ENCODE results near the gene SMPD4. TPM values are rescaled to one million over a fixed set of nuclear protein-coding genes. Genes with fewer than 3 reads are reported as not detected.
"Not testable (repeated sequence)": the region's sequence is repeated elsewhere in the genome, so short reads cannot be mapped to it uniquely, and the experiment has no call there.

SMPD4 gene, protein sequence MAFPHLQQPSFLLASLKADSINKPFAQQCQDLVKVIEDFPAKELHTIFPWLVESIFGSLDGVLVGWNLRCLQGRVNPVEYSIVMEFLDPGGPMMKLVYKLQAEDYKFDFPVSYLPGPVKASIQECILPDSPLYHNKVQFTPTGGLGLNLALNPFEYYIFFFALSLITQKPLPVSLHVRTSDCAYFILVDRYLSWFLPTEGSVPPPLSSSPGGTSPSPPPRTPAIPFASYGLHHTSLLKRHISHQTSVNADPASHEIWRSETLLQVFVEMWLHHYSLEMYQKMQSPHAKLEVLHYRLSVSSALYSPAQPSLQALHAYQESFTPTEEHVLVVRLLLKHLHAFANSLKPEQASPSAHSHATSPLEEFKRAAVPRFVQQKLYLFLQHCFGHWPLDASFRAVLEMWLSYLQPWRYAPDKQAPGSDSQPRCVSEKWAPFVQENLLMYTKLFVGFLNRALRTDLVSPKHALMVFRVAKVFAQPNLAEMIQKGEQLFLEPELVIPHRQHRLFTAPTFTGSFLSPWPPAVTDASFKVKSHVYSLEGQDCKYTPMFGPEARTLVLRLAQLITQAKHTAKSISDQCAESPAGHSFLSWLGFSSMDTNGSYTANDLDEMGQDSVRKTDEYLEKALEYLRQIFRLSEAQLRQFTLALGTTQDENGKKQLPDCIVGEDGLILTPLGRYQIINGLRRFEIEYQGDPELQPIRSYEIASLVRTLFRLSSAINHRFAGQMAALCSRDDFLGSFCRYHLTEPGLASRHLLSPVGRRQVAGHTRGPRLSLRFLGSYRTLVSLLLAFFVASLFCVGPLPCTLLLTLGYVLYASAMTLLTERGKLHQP
- polyA plus RNA-seq (2011; rRNA removed) (43.3 and 47.1 TPM in 2 replicates), polyA plus RNA-seq (2017; fragmentation: RNase III; extraction: RNeasy Plus Mini Kit Qiagen cat#74134 plus additional on column Dnase treatment) (53.2 to 54.6 TPM (median 53.3 TPM) in 3 replicates), polyA minus RNA-seq (2011; rRNA and poly(A)+ RNA removed) (38.1 and 59.4 TPM in 2 replicates)
- polyA plus RNA-seq (2012; cell fraction: cytosol; rRNA removed): 81.5 and 102 TPM in 2 replicates
- polyA plus RNA-seq (2012; cell fraction: nucleus; rRNA removed): 263 and 405 TPM in 2 replicates

DNA sequence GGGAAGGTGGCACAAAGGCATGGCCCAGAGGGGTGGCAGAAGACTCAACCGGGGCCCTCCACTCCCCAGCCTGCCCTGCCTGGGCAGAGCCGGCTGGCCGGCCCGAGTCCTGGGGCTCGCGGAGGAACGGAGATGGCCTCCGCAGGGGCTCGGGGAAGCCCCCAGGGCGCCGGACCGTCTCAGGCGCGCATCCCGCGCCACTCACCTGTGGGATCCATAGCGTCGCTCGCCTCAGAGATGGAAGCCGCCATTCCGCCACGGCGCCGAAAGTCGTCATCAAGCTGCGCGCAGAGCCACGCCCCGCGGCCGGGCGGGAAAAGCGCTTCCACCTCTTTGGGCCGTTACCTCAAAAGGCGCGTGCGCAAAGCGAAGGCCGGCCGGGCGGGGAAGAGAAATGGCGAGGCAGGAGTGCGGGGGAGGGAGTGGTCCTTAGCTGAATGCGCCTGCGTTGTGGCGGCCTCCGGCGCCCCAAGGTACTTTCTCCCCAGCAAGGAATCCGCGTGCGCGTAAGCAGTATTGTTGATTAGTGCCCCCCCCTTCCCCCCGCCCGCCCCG is at the start of gene SMPD4:
Gene SMPD4, minus strand, starts transcription at position 278 of the 555 bp plus-strand sequence. CDS start 5,010 bp downstream, outside the sequence.
- CTCF ChIA-PET: interaction anchor here (0.6 to 6.0 kb wide), 11 partner anchors 10 to 161 kb away, joined by 3 to 96 read pairs (median 6); partner anchors contain the start of gene IMP4
- Histone ChIP-seq H3K4me2 (peak within 1 kb of the TSS; percentile 98), H3K27ac (peak within 1 kb of the TSS; percentile 93 to 99), H3K9me3 (no peaks in the 10 kb centered on the region), H3K4me1 (peaks cover 9% of the 10 kb centered on the region; the same call in 2 of the 3 replicates), H3K4me3 (peak within 1 kb of the TSS; percentile 99)
- WGBS (ENCODE audit: missing lambda C conversion rate): no CpG with 5 or more reads among the region's 55 CpGs
- POLR2A ChIA-PET: interaction anchor here (0.6 to 2.1 kb wide), 6 partner anchors 16 to 161 kb away, joined by 3 to 24 read pairs (median 5); partner anchors contain the start of gene IMP4
- ATAC-seq: peak; percentile 80 to 82
- peak; percentile 43 to 97 for DNase-seq (ENCODE audit: low read depth in 1 of 2, low spot score in 1 of 2)
- no peak for TF ChIP-seq RFX5 (IDR thresholded peaks at IDR 0.05)
- TF ChIP-seq HEYL (CRISPR knock-in tag; IDR thresholded peaks at IDR 0.05): no peak
- no peak for TF ChIP-seq ZC3H11A (IDR thresholded peaks at IDR 0.05)
- no peak for TF ChIP-seq JUNB (IDR thresholded peaks at IDR 0.05)
- no peak for TF ChIP-seq FOSB (CRISPR knock-in tag; IDR thresholded peaks at IDR 0.05)
- peak; percentile 75 for TF ChIP-seq MYC (IDR thresholded peaks at IDR 0.05; ENCODE audit: borderline replicate concordance, low read length)
- TF ChIP-seq, protein P1, sequence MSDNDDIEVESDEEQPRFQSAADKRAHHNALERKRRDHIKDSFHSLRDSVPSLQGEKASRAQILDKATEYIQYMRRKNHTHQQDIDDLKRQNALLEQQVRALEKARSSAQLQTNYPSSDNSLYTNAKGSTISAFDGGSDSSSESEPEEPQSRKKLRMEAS (IDR thresholded peaks at IDR 0.05): peak; percentile 77
- TF ChIP-seq HDAC2 (IDR thresholded peaks at IDR 0.05): peak; percentile 93; the same call in 1 of the 2 replicates
- TF ChIP-seq, protein P2, sequence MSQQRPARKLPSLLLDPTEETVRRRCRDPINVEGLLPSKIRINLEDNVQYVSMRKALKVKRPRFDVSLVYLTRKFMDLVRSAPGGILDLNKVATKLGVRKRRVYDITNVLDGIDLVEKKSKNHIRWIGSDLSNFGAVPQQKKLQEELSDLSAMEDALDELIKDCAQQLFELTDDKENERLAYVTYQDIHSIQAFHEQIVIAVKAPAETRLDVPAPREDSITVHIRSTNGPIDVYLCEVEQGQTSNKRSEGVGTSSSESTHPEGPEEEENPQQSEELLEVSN (IDR thresholded peaks at IDR 0.05; ENCODE audit: borderline replicate concordance, low read depth): peak; percentile 85
- TF ChIP-seq JUN (IDR thresholded peaks at IDR 0.05): peak in 1 of 2 experiments; percentile 44; a peak in 2 of 5 replicates
- TF ChIP-seq, protein P3, sequence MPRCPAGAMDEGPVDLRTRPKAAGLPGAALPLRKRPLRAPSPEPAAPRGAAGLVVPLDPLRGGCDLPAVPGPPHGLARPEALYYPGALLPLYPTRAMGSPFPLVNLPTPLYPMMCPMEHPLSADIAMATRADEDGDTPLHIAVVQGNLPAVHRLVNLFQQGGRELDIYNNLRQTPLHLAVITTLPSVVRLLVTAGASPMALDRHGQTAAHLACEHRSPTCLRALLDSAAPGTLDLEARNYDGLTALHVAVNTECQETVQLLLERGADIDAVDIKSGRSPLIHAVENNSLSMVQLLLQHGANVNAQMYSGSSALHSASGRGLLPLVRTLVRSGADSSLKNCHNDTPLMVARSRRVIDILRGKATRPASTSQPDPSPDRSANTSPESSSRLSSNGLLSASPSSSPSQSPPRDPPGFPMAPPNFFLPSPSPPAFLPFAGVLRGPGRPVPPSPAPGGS (IDR thresholded peaks at IDR 0.05): 0 out of 3 replicates have a peak, but pooled peaks have one; percentile 14
- TF ChIP-seq KDM5A (IDR thresholded peaks at IDR 0.05): peak; percentile 99
- TF ChIP-seq SMC3 (IDR thresholded peaks at IDR 0.05): no peak
- TF ChIP-seq HOXA7 (CRISPR knock-in tag; IDR thresholded peaks at IDR 0.05): no peak
- TF ChIP-seq ZFP36 (IDR thresholded peaks at IDR 0.05; ENCODE audit: borderline replicate concordance, partially characterized antibody): no peak
- peak; percentile 54 for TF ChIP-seq POLR2A (IDR thresholded peaks at IDR 0.05; ENCODE audit: low read length)
- no peak for TF ChIP-seq ZSCAN20 (CRISPR knock-in tag; IDR thresholded peaks at IDR 0.05)
- no peak for TF ChIP-seq FOXS1 (CRISPR knock-in tag; IDR thresholded peaks at IDR 0.05)
- TF ChIP-seq KDM1A (IDR thresholded peaks at IDR 0.05; ENCODE audit: low read depth): no peak
- 0 out of 2 replicates have a peak, but pooled peaks have one; percentile 55 for TF ChIP-seq PHF8 (IDR thresholded peaks at IDR 0.05; ENCODE audit: borderline replicate concordance, low read depth)
- no peak for FAIRE-seq

DNA sequence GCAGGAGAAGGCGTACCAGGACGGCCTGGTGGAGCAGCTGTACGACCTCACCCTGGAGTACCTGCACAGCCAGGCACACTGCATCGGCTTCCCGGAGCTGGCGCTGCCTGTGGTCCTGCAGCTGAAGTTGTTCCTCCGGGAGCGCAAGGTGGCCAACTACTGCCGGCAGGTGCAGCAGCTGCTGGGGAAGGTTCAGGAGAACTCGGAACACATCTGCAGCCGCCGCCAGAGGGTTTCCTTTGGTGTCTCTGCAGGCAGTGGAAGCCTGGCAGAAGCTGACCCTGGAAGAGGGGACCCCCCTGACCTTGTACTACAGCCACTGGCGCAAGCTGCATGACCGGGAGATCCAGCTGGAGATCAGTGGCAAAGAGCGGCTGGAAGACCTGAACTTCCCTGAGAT is 49.5 kb upstream of the SMPD4 start:
- H3K4me2 ChIP-seq; H3K27ac ChIP-seq; DNase-seq (ENCODE audit: low read depth in 1 of 2, low spot score in 1 of 2); H3K4me1 ChIP-seq; CTCF ChIA-PET; H3K9me3 ChIP-seq; FAIRE-seq; POLR2A ChIA-PET; ATAC-seq; H3K4me3 ChIP-seq: not testable (repeated sequence)
- 76% methylated on average over 11 of the region's 15 CpGs for WGBS (ENCODE audit: missing lambda C conversion rate)

DNA sequence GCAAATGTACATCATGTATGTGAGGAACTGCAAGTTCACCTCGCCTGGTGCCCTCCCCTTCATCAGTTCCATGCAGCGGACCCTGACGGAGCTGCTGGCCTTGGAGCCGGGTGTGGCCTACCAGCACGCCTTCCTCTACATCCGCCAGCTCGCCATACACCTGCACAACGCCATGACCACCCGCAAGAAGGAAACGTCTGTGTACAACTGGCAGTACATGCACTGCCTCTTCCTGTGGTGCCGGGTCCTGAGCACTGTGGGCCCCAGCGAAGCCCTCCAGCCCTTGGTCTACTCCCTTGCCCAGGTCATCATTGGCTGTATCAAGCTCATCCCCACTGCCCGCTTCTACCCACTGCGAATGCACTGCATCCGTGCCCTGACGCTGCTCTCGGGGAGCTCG is 49.0 kb upstream of the SMPD4 start:
- H3K9me3 ChIP-seq; H3K4me1 ChIP-seq; H3K4me3 ChIP-seq; DNase-seq (ENCODE audit: low read depth in 1 of 2, low spot score in 1 of 2); POLR2A ChIA-PET; ATAC-seq; CTCF ChIA-PET; FAIRE-seq; H3K4me2 ChIP-seq; H3K27ac ChIP-seq: not testable (repeated sequence)
- 74% methylated on average over 13 of the region's 18 CpGs for WGBS (ENCODE audit: missing lambda C conversion rate)

DNA sequence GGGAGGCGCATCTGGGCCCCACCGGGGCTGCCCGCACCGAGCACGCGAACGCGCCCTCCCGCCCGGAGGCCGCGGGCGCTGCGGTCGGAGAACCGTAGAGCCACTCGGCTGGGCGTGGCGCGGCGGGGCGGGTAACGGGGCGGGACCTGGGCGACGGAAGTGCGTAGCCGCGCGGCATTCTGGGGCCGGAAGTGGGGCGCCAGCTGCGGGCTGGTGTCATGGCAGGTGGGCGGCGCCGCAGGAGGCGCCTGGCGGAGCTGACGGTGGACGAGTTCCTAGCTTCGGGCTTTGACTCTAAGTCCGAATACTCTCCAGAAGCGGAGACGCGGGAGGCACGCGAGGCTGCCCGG is 47.7 kb upstream of the SMPD4 start:
- DNase-seq (ENCODE audit: low read depth in 1 of 2, low spot score in 1 of 2); H3K27ac ChIP-seq; CTCF ChIA-PET; FAIRE-seq; H3K4me3 ChIP-seq; H3K4me1 ChIP-seq; ATAC-seq; H3K9me3 ChIP-seq; H3K4me2 ChIP-seq; POLR2A ChIA-PET: not testable (repeated sequence)
- 91% methylated on average over 26 of the region's 48 CpGs for WGBS (ENCODE audit: missing lambda C conversion rate)

DNA sequence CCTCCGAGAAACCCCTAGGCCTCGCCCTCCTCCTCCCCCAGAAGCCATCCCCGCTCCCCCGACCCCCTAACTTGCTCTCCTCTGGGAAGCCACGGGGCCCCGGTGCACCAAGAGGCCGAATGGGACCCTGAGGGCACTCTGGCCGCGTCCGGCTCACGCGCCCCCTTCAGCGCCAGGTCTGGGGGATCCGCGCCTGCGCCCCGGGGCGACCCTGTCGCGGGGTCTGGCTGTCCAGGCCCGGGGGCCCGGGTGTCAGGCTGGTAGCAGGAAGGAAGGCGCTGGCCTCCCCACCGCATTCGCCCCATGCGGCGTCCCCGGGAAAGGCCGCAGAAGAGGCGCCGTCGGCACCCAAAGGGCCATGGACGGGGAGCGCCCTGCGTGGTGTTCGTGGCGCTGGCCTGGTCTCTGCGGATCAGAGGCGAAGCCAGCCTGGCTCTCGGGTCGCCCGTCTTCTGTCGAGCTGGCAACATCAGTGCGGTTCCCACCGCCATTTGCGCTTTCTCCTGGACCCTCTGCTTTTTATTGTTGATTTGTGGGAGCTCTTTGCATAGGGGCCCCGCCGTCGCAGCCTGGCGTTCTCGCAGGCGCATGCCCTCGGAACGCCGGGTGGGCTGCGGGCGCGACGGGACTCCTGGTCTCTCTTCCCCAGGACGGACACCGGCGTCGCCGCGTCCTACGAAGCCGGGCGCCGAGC is 47.2 kb upstream of the SMPD4 start:
- WGBS (ENCODE audit: missing lambda C conversion rate): 92% methylated on average over 45 of the region's 69 CpGs
- H3K4me3 ChIP-seq; H3K4me1 ChIP-seq; ATAC-seq; FAIRE-seq; H3K27ac ChIP-seq; POLR2A ChIA-PET; H3K4me2 ChIP-seq; CTCF ChIA-PET; DNase-seq (ENCODE audit: low read depth in 1 of 2, low spot score in 1 of 2); H3K9me3 ChIP-seq: not testable (repeated sequence)
